ENCODE data around the gene BCL2L1. TPM values are rescaled to one million over a fixed set of nuclear protein-coding genes. Genes with fewer than 3 reads are reported as not detected.

Gene BCL2L1
- total RNA-seq, result 63.2 to 66.6 TPM (median 64.8 TPM) in 3 replicates

- peaks cover 9% of the 10 kb centered on the region for H3K36me3 Mint-ChIP-seq
- H3K27me3 Mint-ChIP-seq (ENCODE audit: low read depth), result no peaks in the 10 kb centered on the region
- peak within 1 kb of the TSS; percentile 98 for H3K27ac Mint-ChIP-seq
- DNase-seq (ENCODE audit: low spot score in 2 of 2, unreplicated experiment in 2 of 2), result peak; percentile 72 to 81
- H3K4me1 Mint-ChIP-seq, result peaks cover 54% of the 10 kb centered on the region
- no peaks in the 10 kb centered on the region for H3K9me3 Mint-ChIP-seq
- H3K4me3 Mint-ChIP-seq, result peak within 1 kb of the TSS; percentile 82
- TF ChIP-seq CTCF (IDR thresholded peaks at IDR 0.05; ENCODE audit: unreplicated experiment), result peak; percentile 72
These were observed at the start of gene BCL2L1 for GRCh38 chr20:31722257-31723068. Gene BCL2L1, minus strand, starts transcription at chr20:31722868. Its CDS starts 650 bp downstream, at chr20:31722218.

DNA sequence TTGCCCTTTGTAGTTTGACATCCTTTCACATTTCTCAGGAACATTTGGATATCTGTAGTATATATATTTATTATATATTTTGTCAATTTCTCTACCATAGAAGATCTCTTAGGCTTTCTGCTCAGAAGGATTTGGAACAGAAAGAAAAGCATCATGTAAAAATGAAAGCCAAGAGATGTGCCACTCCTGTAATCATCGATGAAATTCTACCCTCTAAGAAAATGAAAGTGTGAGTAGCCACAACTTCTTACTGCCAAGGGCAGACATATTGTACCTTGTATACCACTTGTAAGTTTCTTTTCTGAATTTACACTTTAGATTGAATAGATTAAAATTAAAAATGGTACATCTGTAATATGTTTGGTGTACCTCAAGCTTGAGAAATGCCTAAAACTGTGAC, 47.6 kb upstream of the BCL2L1 start:
- H3K9me3 Mint-ChIP-seq, result peaks cover 7% of the 10 kb centered on the region
- peaks cover 44% of the 10 kb centered on the region for H3K36me3 Mint-ChIP-seq
- H3K4me1 Mint-ChIP-seq, result no peaks in the 10 kb centered on the region
- no peak for DNase-seq (ENCODE audit: low spot score in 2 of 2, unreplicated experiment in 2 of 2)
- H3K4me3 Mint-ChIP-seq, result no peak overlapping the region
- no peak for TF ChIP-seq CTCF (IDR thresholded peaks at IDR 0.05; ENCODE audit: unreplicated experiment)
- no peaks in the 10 kb centered on the region for H3K27me3 Mint-ChIP-seq (ENCODE audit: low read depth)
- H3K27ac Mint-ChIP-seq, result no peak overlapping the region

DNA sequence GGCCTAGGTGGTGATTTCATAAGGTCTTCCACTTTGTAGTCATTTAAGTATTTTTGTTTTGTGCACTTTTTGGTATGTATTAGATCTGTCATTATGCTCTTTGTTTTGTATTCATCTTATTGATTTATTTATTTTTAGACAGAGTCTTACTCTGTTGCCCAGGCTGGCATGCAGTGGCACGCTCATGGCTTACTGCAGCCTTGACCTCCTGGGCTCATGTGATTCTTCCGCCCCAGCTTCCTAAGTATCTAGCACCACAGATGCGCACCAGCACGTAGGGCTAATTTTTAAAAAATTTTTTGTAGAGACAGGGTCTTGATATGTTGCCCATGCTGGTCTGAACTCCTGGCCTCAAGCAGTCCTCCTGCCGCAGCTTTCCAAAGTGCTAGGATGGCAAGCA, 47.0 kb upstream of the BCL2L1 start:
- no peak overlapping the region for H3K4me3 Mint-ChIP-seq
- H3K4me1 Mint-ChIP-seq, result no peaks in the 10 kb centered on the region
- DNase-seq (ENCODE audit: low spot score in 2 of 2, unreplicated experiment in 2 of 2), result no peak
- H3K9me3 Mint-ChIP-seq, result peaks cover 7% of the 10 kb centered on the region
- no peaks in the 10 kb centered on the region for H3K27me3 Mint-ChIP-seq (ENCODE audit: low read depth)
- no peak for TF ChIP-seq CTCF (IDR thresholded peaks at IDR 0.05; ENCODE audit: unreplicated experiment)
- no peak overlapping the region for H3K27ac Mint-ChIP-seq
- H3K36me3 Mint-ChIP-seq, result peaks cover 46% of the 10 kb centered on the region

DNA sequence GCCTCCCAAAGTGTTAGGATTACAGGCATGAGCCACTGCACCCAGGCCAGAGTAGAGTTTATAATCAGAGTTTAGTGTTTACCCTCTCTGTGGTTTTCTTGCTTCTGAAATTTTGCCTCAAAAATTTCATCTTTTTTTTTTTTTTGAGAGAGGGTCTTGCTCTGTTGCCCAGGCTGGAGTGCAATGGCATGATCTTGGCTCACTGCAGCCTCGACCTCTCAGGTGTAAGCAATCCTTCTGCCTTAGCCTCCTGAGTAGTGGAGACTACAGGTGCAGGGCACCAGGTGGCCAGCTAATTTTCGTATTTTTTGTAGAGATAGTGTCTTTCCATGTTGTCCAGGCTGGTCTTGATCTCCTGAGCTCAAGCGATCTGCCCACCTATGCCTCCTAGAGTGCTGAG, 45.1 kb upstream of the BCL2L1 start:
- Mint-ChIP-seq H3K4me1 (no peaks in the 10 kb centered on the region), H3K36me3 (peaks cover 47% of the 10 kb centered on the region), H3K27ac (no peak overlapping the region), H3K9me3 (peaks cover 10% of the 10 kb centered on the region), H3K27me3 (ENCODE audit: low read depth) (no peaks in the 10 kb centered on the region), H3K4me3 (no peak overlapping the region)
- no peak for TF ChIP-seq CTCF (IDR thresholded peaks at IDR 0.05; ENCODE audit: unreplicated experiment)
- no peak for DNase-seq (ENCODE audit: low spot score in 2 of 2, unreplicated experiment in 2 of 2)

- Mint-ChIP-seq H3K4me3 (no peak overlapping the region), H3K27ac (no peak overlapping the region), H3K27me3 (ENCODE audit: low read depth) (no peaks in the 10 kb centered on the region), H3K9me3 (peaks cover 11% of the 10 kb centered on the region), H3K4me1 (peaks cover 6% of the 10 kb centered on the region), H3K36me3 (peaks cover 55% of the 10 kb centered on the region)
- no peak for TF ChIP-seq CTCF (IDR thresholded peaks at IDR 0.05; ENCODE audit: unreplicated experiment)
- DNase-seq (ENCODE audit: low spot score in 2 of 2, unreplicated experiment in 2 of 2), result no peak
These were observed 42.1 kb upstream of the BCL2L1 start for GRCh38 chr20:31764641-31765305.

Data from mesothelial cell of epicardium (in vitro differentiated cells).